HG03432 (cell line): ENCODE results near the gene PCDHGC5.
A peak's percentile ranks its signal among the peaks of the same experiment; 100 is the strongest.

Experiments used
- ATAC-seq: cut with Tn5 transposase; IDR thresholded peaks from one replicate; pipeline ENCODE4 v1.9.1; 2021; ENCODE audit warnings: mild to moderate bottlenecking, moderate library complexity; ENCODE audit not compliant: unreplicated experiment

Gene PCDHGC5

GRCh38 chr5:141490271-141490670, 1.4 kb downstream of the PCDHGC5 start:
- no peak for ATAC-seq

- no peak for ATAC-seq
Measured at GRCh38 chr5:141490771-141491170, 1.9 kb downstream of the PCDHGC5 start.

- ATAC-seq: peak; percentile 31
Measured at GRCh38 chr5:141491323-141492167, 2.7 kb downstream of the PCDHGC5 start.

DNA sequence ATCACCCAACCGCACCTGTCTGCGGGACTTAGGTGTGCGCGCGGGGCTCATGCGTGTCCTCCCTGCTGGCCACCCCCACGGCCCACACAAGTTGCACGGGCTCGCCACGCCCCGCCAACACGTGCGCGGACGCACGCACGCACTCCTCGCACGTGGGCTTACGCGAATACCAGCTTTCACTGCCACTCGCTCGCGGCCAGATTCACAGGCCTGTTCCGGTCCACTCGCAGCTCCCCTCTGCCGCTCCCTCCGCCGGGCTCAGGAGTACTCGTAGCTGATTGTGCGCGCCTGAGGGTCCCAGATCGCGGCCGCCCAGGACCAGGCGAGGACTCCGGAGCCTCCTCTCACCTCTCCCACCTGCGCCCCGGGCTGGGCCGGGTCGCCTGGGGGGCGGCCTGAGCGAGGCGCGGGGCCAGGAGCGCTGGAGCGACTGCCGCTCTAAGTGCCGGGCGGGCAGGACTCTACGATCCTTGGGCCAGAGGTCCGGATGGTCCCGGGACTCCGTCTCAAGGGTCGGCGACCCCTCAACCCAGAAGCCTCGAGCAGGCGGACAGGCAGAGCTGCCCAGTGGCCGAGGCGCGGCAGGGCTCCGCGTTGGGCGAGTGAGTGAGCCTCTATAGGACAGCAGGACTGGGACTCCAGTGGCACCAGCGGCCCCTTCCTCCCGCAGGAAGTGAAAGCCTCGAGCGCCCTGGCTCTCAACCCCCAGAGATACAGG, 3.4 kb downstream of the PCDHGC5 start:
- peak; percentile 68 for ATAC-seq

DNA sequence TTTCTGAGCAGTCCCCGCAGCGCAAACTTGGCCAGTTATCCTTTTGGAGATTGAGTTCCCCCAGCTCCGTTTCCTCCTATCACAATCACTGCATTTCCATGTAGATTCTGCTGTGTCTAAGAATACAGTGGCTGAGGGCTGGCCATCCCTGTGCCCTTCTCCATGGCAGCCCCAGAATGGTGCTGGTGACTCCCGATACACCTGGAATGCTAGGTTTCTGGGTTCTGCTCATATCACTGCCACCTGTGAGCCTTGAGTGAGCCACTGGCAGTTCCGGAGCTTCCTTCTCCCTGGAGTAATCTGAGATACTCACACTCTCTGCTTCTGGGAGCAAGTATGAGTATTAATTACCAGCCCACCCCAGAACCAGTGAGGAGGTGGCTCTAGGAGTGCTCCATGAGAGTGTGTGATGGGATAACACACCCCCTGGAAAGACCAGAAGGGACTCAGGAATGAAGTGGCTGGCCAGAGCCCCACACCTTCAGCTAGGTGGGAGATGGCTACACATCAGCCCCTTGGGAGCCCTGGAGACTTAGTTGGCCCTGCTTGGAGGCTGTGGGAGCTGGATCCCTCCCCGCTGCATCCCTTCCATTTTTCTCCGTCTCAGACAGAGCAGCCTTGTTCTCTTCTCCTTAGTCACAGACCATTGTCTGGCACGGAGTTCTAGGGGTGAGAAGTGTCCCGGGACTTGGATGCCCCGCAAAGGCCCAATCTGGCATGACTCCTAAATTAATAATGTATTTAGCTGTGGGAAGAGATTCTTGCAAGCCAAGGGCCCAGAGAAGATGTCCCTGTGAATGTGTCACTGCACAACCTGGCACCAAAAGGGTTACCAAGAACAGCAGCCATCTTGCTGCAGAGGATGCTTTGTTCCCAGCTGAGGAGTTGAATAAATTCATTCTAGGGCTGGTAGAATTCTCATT, 4.9 kb downstream of the PCDHGC5 start:
- no peak for ATAC-seq

GRCh38 chr5:141494761-141495452, 6.0 kb downstream of the PCDHGC5 start:
- ATAC-seq: no peak

- no peak for ATAC-seq
Measured at GRCh38 chr5:141495453-141495811, 6.6 kb downstream of the PCDHGC5 start.

DNA sequence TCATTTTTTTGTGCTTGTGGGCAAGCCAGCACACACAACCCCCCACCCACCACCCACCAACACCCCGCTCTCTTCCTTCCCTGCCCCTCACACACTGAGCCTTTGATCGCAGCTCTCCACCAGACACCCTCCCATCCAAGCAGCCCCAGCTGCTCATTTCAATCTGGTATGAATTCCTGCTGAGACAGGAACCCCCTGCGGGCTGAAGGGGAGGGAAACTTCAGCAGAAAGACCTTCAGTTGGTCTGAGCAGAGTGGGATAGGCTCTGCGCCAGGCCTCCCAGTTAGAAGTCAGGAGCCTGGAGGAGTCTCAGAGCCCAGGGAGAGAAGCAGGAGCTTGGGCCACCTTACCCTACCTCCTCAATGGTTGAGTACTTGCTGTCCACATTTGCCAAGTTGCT, 7.2 kb downstream of the PCDHGC5 start:
- ATAC-seq: no peak

DNA sequence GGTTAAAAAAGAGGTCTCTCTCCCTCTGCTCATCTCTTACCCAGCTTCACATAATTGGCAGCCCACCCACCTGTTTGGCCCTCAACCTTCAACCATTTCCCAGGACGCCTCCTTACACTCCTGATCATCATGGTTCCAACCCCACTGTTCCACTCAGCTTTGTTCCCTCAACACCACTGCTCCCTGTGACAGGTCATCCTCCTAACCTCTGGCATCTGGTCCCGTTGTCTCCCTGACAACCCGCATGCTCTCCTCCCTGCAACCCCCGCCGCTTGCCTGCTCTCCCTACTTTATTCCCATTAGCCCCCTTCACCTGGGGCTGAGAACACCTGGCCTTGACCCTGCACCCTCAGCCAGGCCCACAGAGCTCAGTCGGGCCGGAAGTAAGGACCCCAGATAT, 12.9 kb downstream of the PCDHGC5 start:
- ATAC-seq: no peak

DNA sequence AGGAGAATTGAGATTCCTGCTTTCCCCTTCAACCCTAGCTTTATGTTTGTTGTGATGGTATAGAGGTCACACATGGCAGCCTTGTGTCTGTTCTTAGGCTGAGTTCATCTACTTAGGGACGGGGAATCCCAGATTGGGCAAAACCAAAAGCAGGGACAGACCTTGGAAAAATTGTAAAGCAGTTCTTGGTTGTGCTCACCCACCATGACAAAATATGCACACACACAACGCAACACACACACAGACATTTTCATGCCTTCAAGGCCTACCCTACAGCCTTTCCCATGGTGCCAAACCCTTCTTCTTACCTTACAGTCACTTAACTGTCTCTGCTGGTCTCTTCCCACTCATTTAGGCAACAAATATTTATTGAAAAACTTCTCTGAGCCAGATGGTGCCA, 14.8 kb downstream of the PCDHGC5 start:
- ATAC-seq: no peak

DNA sequence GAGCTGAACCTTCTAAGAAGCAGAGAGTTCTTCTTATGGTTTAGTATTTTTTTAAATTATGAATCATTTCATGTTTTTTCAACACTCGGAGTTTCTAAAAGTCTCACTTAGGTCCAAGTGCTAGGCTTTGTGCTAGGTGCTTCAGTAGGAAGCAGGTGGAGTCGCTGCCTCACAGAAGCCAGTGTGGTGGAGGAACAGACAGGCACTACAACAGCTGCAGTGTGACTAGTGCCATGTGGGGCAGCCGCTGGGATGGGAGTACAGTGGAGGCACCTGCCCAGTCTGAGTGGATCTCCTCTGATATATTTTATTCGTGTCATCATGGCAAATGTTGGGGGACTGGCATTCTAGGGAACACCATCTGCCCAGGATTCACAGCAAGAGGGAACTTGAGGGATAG, 15.3 kb downstream of the PCDHGC5 start:
- ATAC-seq: no peak

GRCh38 chr5:141506381-141507155, 17.7 kb downstream of the PCDHGC5 start:
- no peak for ATAC-seq

DNA sequence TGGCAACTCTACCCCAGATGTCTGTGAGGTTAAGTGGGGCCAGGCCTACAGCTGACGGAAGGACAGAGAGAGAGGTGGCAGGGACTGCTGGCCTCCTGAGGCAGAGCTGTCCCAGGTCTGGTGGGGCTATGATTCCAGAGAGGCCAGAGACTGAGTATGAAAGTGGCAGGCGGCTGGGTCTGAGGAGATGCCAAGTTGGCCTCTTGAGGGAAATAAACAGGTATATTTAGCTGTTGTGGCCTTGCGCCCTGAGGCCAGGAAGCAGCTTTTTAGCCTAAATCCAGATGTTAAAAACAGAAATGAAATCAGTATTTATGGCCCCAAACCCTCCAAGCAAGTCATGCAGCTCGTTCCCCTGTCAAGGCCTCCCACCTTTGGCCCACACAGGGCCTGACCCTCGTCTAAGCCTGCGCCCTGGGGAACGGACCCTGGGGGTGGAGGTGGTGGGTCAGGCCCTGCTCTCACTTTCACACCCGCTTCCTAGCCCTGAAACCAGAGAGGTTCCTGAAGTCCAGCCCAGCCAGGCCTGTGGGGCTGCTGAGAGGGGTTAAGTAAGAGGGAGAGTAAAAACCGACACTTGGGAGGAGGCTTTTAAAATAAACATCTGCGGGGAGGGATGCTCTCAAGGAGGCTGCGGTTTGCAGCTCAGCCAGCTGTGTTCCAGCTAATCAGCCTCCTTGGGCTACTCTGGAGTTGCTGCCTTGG, 18.7 kb downstream of the PCDHGC5 start:
- ATAC-seq: peak; percentile 55

DNA sequence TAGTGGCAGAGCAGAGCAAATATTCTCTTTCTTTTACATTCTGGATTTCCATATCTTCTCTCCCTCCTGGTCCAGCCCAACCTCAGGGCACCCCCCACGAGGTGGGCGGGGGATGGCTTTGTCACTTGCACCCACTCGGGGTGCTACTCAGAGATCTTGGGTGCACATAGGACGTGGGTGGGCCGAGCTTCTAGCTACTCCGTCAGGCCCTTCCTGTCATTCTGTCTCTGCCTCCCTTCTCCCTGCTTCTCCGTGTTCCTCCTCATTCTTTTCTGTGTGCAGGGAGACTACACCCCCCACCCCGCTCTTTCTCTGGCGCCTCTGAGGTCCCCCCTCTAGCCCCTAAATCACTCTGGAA, 19.5 kb downstream of the PCDHGC5 start:
- ATAC-seq: no peak

- peak; percentile 19 for ATAC-seq
Measured at GRCh38 chr5:141508798-141509611, 20.1 kb downstream of the PCDHGC5 start.

DNA sequence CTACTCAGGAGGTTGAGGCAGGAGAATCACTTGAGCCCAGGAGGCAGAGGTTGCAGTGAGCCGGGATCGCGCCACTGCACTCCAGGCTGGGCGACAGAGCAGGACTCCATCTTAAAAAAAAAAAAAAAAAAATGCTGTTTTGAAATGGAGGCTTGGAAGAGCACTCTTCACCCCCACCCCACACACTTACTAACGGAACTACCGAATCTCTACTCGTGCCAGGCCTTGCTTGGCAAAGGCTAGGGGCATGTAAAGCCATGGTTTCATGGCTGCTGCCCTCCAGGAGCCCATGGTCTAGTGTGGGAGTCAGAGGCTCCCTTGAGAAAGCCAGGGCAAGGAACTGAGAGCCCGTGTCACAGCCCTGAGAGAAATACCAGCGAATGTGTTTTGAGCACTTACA, 21.3 kb downstream of the PCDHGC5 start:
- ATAC-seq: no peak

GRCh38 chr5:141510850-141511601, 22.1 kb downstream of the PCDHGC5 start:
- peak; percentile 21 for ATAC-seq

DNA sequence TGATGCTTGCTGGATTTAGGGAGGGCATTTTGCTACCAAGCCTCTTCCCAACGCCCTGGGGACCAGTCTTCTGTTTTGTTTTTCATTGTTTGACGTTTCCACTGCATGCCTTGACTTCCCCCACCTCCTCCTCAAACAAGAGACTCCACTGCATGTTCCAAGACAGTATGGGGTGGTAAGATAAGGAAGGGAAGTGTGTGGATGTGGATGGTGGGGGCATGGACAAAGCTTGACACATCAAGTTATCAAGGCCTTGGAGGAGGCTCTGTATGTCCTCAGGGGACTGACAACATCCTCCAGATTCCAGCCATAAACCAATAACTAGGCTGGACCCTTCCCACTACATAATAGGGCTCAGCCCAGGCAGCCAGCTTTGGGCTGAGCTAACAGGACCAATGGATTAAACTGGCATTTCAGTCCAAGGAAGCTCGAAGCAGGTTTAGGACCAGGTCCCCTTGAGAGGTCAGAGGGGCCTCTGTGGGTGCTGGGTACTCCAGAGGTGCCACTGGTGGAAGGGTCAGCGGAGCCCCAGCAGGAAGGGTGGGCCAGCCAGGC, 23.0 kb downstream of the PCDHGC5 start:
- no peak for ATAC-seq
